IMR-90 (cell line): ENCODE data around the gene ELMO1. TPM values are rescaled to one million over a fixed set of nuclear protein-coding genes. Genes with fewer than 3 reads are reported as not detected.

Experiments used
- ATAC-seq: fragments of 200-7000 bp; cut with Tn5 transposase; 2 replicates; pipeline ENCODE4 v1.9.1; 2020; ENCODE audit warnings: low read depth, mild to moderate bottlenecking, moderate library complexity
- BruUV-seq: library from RNA; stranded (reverse); fragments of 400-500 nt; replicated peaks from 2 replicates; lab custom pipeline; 2021; lab: Mats Ljungman, UMichigan
- CTCF ChIA-PET: fragments of 300-600 bp; formaldehyde crosslinking; extraction: SDS; loops from one replicate; lab custom pipeline; 2021; ENCODE audit warnings: antibody characterized with exemption; lab: Yijun Ruan, JAX
- POLR2A ChIA-PET: fragments of 300-600 bp; sonication (Branson Sonifier 250); formaldehyde crosslinking; loops from one replicate; lab custom pipeline; 2022; ENCODE audit warnings: antibody characterized with exemption; ENCODE audit not compliant: unreplicated experiment; lab: Charles Lee
- DNase-seq: peaks from one replicate; pipeline ENCODE4 v3.0.0; 2013
- H2AFZ ChIP-seq: replicated peaks from 2 replicates; pipeline ENCODE3; 2013; ENCODE audit warnings: low read length, mild to moderate bottlenecking; ENCODE audit not compliant: poor library complexity
- H2AK5ac ChIP-seq: 2 replicates; pipeline ENCODE4 v1.6.1; 2013; ENCODE audit warnings: low read depth, low read length, inconsistent platforms
- H2AK9ac ChIP-seq: replicated peaks from 2 replicates; pipeline ENCODE3; 2013; ENCODE audit warnings: mild to moderate bottlenecking, low read depth, low read length, moderate library complexity; ENCODE audit not compliant: poor library complexity
- H2BK120ac ChIP-seq: 2 replicates; pipeline ENCODE4 v1.6.1; 2013; ENCODE audit warnings: low read depth, low read length, inconsistent platforms
- H2BK15ac ChIP-seq: 3 replicates; pipeline ENCODE4 v1.6.1; 2013; ENCODE audit warnings: low read depth, low read length, inconsistent platforms
- H2BK20ac ChIP-seq: 2 replicates; pipeline ENCODE4 v1.6.1; 2013; ENCODE audit warnings: low read depth, mild to moderate bottlenecking, inconsistent platforms, low read length, moderate library complexity
- H2BK5ac ChIP-seq: 2 replicates; pipeline ENCODE4 v1.6.1; 2013; ENCODE audit warnings: mild to moderate bottlenecking, low read depth, low read length, inconsistent platforms; ENCODE audit not compliant: poor library complexity, severe bottlenecking
- H3K14ac ChIP-seq: replicated peaks from 2 replicates; pipeline ENCODE4 v1.6.1; 2013; ENCODE audit warnings: low read depth, low read length, inconsistent platforms
- H3K18ac ChIP-seq: 2 replicates; pipeline ENCODE4 v1.6.1; 2013; ENCODE audit warnings: low read depth, low read length, control low read depth
- H3K23ac ChIP-seq: 2 replicates; pipeline ENCODE4 v1.6.1; 2013; ENCODE audit warnings: low read depth, low read length, inconsistent platforms
- H3K27ac ChIP-seq: 2 replicates; pipeline ENCODE4 v1.5.1; 2013; ENCODE audit warnings: mild to moderate bottlenecking, control low read depth, low read length; ENCODE audit not compliant: insufficient read depth
- H3K27me3 ChIP-seq: 2 replicates; pipeline ENCODE4 v1.6.1; 2013; ENCODE audit warnings: low read length; ENCODE audit not compliant: control insufficient read depth, insufficient read depth
- H3K36me3 ChIP-seq: 2 replicates; pipeline ENCODE4 v1.6.1; 2013; ENCODE audit warnings: low read length, mixed read lengths; ENCODE audit not compliant: control insufficient read depth, insufficient read depth
- H3K4ac ChIP-seq: 2 replicates; pipeline ENCODE4 v1.6.1; 2013; ENCODE audit warnings: low read depth, low read length, inconsistent platforms
- H3K4me1 ChIP-seq: 2 replicates; pipeline ENCODE4 v1.6.1; 2013; ENCODE audit warnings: low read length, mixed read lengths; ENCODE audit not compliant: control insufficient read depth, insufficient read depth
- H3K4me2 ChIP-seq: 2 replicates; pipeline ENCODE4 v1.6.1; 2013; ENCODE audit warnings: low read depth, mild to moderate bottlenecking, control low read depth, low read length, moderate library complexity
- H3K4me3 ChIP-seq: 2 replicates; pipeline ENCODE4 v1.5.1; 2013; ENCODE audit warnings: low read depth, mild to moderate bottlenecking, control low read depth, low read length, moderate library complexity; ENCODE audit not compliant: insufficient read depth
- H3K56ac ChIP-seq: 2 replicates; pipeline ENCODE4 v1.6.1; 2013; ENCODE audit warnings: low read length, inconsistent platforms; ENCODE audit not compliant: insufficient read depth; ENCODE audit errors: extremely low read depth
- H3K79me1 ChIP-seq, 2 experiments: 2 replicates each; pipeline ENCODE4 v1.6.1; 2013; ENCODE audit warnings: low read length in 2 of 2, inconsistent platforms in 1 of 2, low read depth in 1 of 2
- H3K9ac ChIP-seq: 2 replicates; pipeline ENCODE4 v1.6.1; 2013; ENCODE audit warnings: low read depth, low read length, control low read depth
- H3K9me1 ChIP-seq: 2 replicates; pipeline ENCODE4 v1.6.1; 2013; ENCODE audit warnings: low read length, inconsistent platforms; ENCODE audit not compliant: insufficient read depth
- H3K9me3 ChIP-seq: 2 replicates; pipeline ENCODE4 v1.6.1; 2013; ENCODE audit warnings: low read length; ENCODE audit not compliant: control insufficient read depth, insufficient read depth
- H4K20me1 ChIP-seq: 2 replicates; pipeline ENCODE4 v1.6.1; 2013; ENCODE audit warnings: low read length, inconsistent platforms; ENCODE audit not compliant: insufficient read depth
- H4K5ac ChIP-seq: 2 replicates; pipeline ENCODE4 v1.6.1; 2013; ENCODE audit warnings: mild to moderate bottlenecking, low read depth, low read length, control low read depth
- H4K8ac ChIP-seq, 2 experiments: 2 replicates each; pipeline ENCODE4 v1.6.1; 2013; ENCODE audit warnings: low read depth in 2 of 2, low read length in 2 of 2, control low read depth in 1 of 2, inconsistent platforms in 1 of 2
- H4K91ac ChIP-seq: 2 replicates; pipeline ENCODE4 v1.6.1; 2013; ENCODE audit warnings: low read depth, low read length, inconsistent platforms; ENCODE audit not compliant: insufficient read depth
- ELK1 ChIP-seq: fragments of 150-350 bp; IDR thresholded peaks from 2 replicates; pipeline ENCODE4 v1.6.1; 2016; ENCODE audit warnings: low read depth, mild to moderate bottlenecking, low read length, moderate library complexity, borderline replicate concordance
- FOS ChIP-seq: fragments of 150-350 bp; IDR thresholded peaks from 2 replicates; pipeline ENCODE4 v1.6.1; 2016; ENCODE audit warnings: low read depth, low read length
- MAFK ChIP-seq: IDR thresholded peaks from 2 replicates; pipeline ENCODE4 v1.6.1; 2012; ENCODE audit warnings: low read depth, low read length, improper control_type of control experiment
- POLR2A ChIP-seq: IDR thresholded peaks from 2 replicates; pipeline ENCODE4 v1.6.1; 2012; ENCODE audit warnings: mild to moderate bottlenecking, low read depth, low read length
- SMC3 ChIP-seq: fragments of 150-350 bp; IDR thresholded peaks from 2 replicates; pipeline ENCODE4 v1.6.1; 2016; ENCODE audit warnings: low read depth, mild to moderate bottlenecking, antibody characterized with exemption, low read length, moderate library complexity
- USF2 ChIP-seq: fragments of 150-350 bp; IDR thresholded peaks from 2 replicates; pipeline ENCODE4 v1.6.1; 2017; ENCODE audit warnings: mild to moderate bottlenecking, antibody characterized with exemption, low read length, low read depth
- WGBS, 2 experiments: methylation state at CpG; one replicate each; pipeline versions ENCODE4 v1.1.5 to v1.1.7; 2013; ENCODE audit warnings: missing lambda C conversion rate in 2 of 2; ENCODE audit not compliant: insufficient read length in 1 of 2; ENCODE audit errors: extremely low coverage in 2 of 2; 5-methylcytosine and 5-hydroxymethylcytosine counted together
- dilution Hi-C: fragments of 300-500 bp; cut with HindIII; formaldehyde crosslinking; loops from one replicate; pipeline ENCODE4 v1.14.3; 2018; ENCODE audit warnings: low sequenced_read_pairs; ENCODE audit not compliant: unreplicated experiment
- in situ Hi-C: fragments of 300-500 bp; cut with MboI; formaldehyde crosslinking; loops from 3 replicates; pipeline ENCODE4 v1.14.3; 2019; ENCODE audit warnings: low sequenced_read_pairs, inconsistent platforms, mixed read lengths
- intact Hi-C: fragments of 100-400 bp; cut with micrococcal nuclease; formaldehyde crosslinking; loops from 2 replicates; pipeline ENCODE4 v1.10.0; 2022
- polyA plus RNA-seq, 3 experiments: library from polyadenylated mRNA; depleted of rRNA; stranded (reverse); fragments of >200 nt; gene quantifications; 2 replicates each; pipeline ENCODE4 v1.2.3, GENCODE V29; 2012; ENCODE audit warnings: low replicate concordance in 1 of 3
- total RNA-seq: library from RNA; depleted of rRNA; stranded (reverse); fragments of >200 nt; gene quantifications from 2 replicates; pipeline ENCODE4 v1.2.3, GENCODE V29; 2012

Gene ELMO1
- total and polyA plus RNA-seq, 2 of the 4 experiments (the other 2 are of a cell fraction), result 0.03 TPM; not detected in 1

GRCh38 chr7:37070031-37070430 is 378.6 kb downstream of the ELMO1 start:
- ChIA-PET CTCF (no interaction called here), POLR2A (no interaction called here)
- dilution Hi-C loops (no loop called here), intact Hi-C loops (no loop called here), in situ Hi-C loops (no loop called here)
- H3K27ac ChIP-seq, result no peak overlapping the region
- no peak overlapping the region for H2AFZ ChIP-seq
- H2BK20ac ChIP-seq, result no peak overlapping the region
- no peak overlapping the region for H2BK120ac ChIP-seq
- no CpG with 5 or more reads among the region's 2 CpGs for WGBS, 2 experiments
- no peaks in the 10 kb centered on the region for H3K36me3 ChIP-seq
- H4K91ac ChIP-seq, result no peak overlapping the region
- no peak overlapping the region for H3K4me3 ChIP-seq
- H3K14ac ChIP-seq, result no peak overlapping the region
- H3K79me1 ChIP-seq, result no peaks in the 10 kb centered on the region
- no peak overlapping the region for H3K4me2 ChIP-seq
- H3K18ac ChIP-seq, result no peak overlapping the region
- DNase-seq, result no peak
- ATAC-seq, result no peak
- no peaks in the 10 kb centered on the region for H3K4me1 ChIP-seq
- H3K23ac ChIP-seq, result no peak overlapping the region
- no peaks in the 10 kb centered on the region for H4K20me1 ChIP-seq
- no peak overlapping the region for H3K56ac ChIP-seq
- no peaks in the 10 kb centered on the region for H3K9me3 ChIP-seq
- no peak overlapping the region for H2AK9ac ChIP-seq
- BruUV-seq, result no TSS peak
- H4K5ac ChIP-seq, result no peak overlapping the region
- H3K9ac ChIP-seq, result no peak overlapping the region
- no peak for TF ChIP-seq MAFK
- TF ChIP-seq FOS, result no peak
- TF ChIP-seq USF2, result no peak
- TF ChIP-seq POLR2A, result no peak
- TF ChIP-seq SMC3, result no peak
- no peak for TF ChIP-seq ELK1
- H3K27me3 ChIP-seq, result no peaks in the 10 kb centered on the region; the same call in 1 of the 2 replicates
- no peak overlapping the region for H2BK5ac ChIP-seq
- H4K8ac ChIP-seq, result no peak overlapping the region
- H3K9me1 ChIP-seq, result no peaks in the 10 kb centered on the region
- H2AK5ac ChIP-seq, result no peak overlapping the region
- no peak overlapping the region for H2BK15ac ChIP-seq
- H3K4ac ChIP-seq, result no peak overlapping the region
